HG03571 (cell line): ENCODE data around the gene HCFC1R1.
"Not testable (repeated sequence)": the region's sequence is repeated elsewhere in the genome, so short reads cannot be mapped to it uniquely, and the experiment has no call there.

Experiments used
- ATAC-seq: cut with Tn5 transposase; IDR thresholded peaks from one replicate; pipeline ENCODE4 v1.9.1; 2021; ENCODE audit not compliant: unreplicated experiment

The HCFC1R1 gene

GRCh38 chr16:3057181-3058138 lies 33.7 kb upstream of the HCFC1R1 start:
- ATAC-seq = no peak

DNA sequence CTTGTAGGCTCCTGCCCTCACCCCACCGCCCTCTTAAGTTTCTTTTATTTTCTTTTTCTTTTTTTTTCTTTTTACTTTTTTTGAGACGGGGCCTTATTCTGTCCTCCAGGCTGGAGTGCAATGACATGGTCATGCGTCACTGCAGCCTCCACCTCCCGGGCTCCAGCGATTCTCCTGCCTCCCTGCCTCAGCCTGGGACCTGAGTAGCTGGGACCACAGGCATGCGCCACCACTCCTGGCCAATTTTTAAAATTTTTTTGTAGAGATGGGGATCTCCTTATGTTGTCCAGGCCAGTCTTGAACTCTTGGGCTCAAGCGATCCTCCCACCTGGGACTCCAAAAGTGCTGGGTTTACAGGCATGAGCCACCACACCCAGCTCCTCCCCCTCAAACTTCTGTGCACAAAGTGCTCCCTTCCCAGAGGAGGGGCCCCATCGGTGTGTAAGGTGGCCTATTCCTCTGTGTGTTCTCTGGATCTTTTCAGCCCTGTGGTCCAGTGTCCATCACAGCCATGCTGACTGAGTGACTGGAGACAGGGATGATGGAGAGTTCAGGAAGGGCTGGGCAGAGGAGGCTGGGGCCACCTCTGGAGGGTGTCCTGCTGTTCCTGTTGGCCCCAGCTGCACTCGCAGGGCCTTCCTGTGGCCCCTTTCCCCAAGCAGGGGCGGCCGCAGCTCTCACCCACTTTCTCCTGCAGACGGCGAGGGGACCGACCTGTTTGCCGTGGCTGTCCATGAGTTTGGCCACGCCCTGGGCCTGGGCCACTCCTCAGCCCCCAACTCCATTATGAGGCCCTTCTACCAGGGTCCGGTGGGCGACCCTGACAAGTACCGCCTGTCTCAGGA lies 32.8 kb upstream of the HCFC1R1 start:
- ATAC-seq = no peak

GRCh38 chr16:3055734-3056115 lies 32.0 kb upstream of the HCFC1R1 start:
- ATAC-seq = not testable (repeated sequence)

DNA sequence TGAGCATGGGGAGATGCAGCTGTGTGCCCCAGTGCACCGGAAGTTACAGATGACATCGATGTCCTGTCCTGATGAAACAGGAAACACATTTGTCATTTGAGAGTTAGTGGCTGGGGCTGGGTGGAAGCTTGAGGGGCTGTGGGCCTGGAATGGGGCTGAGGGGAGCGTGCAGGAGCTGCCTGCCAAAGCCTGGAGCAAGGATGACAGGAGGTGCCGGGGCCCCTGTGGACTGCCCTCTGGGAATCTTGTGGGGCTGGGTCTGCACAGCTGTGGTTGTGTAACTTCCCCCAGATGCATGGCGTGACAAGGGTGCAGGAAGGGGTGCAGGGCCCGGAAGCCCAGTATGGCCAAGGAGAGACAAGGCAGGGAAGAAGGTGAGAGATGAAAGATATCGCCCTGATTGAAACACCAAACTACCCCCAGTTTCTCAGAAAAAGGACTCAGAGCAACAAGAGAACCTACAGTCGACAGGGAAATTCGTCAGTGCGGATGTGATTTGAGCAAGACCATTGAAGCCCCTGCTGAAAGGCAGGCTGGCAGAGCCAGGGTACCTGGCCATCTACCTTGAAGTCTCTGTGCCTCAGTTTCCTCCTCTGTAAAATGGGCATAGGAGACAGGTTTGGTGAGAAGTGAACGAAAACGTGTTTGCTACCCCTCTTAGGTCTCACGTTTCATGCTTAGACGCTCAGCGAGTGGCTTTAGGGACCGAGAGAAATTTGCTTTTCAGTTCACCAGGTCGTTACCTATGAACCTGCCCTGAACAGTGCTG lies 31.4 kb upstream of the HCFC1R1 start:
- ATAC-seq = no peak

GRCh38 chr16:3053330-3053710 lies 29.6 kb upstream of the HCFC1R1 start:
- not testable (repeated sequence) for ATAC-seq

DNA sequence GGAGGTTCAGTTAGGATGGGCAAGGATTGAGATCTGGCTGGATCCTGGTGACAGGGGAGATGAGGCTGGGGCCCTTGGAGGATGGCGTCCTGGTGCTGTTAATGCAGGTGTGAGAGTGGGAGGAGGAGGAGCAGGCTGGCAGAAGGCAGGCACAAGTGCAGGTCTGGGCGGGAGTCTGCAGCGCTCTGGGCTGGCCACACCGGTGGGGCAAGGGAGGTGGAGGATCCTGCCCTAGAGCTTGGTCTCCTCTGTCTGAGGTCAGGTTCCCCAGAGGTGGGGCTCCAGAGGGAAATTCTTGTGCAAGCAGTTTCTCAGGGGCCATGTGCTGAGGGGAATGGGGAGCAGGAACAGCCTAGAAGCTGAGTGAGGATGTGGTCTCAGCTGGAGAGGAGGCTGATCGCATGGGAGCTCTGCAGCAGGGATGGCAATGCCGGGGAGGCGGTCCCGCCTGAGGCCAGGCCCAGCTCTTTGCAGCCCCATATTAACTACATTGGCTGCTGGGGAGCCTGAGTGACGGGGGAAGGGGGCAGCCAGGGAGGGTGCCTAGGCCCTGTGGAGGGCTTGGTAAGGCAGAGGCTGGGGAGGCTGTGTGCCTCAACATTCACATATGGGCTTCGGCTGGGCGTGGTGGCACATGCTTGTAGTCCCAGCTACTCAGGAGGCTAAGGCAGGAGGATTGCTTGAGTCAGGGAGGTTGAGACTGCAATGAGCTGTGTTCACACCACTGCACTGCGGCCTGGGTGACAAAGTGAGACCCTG lies 29.0 kb upstream of the HCFC1R1 start:
- ATAC-seq = not testable (repeated sequence)

DNA sequence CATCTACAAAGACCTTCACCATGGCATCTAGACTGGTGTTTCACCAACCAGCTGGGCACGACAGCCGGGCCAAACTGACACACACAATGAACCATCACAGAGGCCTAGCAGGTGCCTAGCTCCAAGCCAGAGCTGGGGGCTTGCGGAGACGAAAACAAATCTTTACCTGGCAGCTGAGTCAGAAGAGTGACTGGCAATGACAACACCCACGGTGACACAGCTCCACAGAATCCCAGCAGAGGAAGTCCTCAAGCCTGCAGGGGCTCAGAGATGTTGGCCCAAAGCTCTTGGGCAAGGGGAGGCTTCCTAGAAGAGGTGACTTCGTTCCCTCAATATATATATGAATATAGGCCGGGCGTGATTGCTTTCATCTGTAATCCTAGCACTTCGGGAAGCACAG lies 27.8 kb upstream of the HCFC1R1 start:
- no peak for ATAC-seq

GRCh38 chr16:3051009-3051408 lies 27.3 kb upstream of the HCFC1R1 start:
- no peak for ATAC-seq

DNA sequence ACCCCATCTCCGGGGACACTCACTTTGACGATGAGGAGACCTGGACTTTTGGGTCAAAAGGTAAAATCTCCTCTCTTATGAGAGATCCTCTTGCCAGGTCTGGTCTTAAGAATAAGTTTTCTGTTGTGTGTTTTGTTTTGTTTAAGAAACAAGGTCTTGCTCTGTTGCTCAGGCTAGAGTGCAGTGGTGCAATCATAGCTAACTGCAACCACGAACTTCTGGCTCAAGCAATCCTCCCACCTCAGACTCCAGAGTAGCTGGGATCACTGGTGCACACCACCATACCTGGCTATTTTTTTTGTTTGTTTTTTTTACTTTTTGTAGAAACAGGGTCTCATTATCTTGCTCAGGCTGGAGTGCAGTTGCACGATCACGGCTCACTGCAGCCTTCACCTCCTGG lies 26.7 kb upstream of the HCFC1R1 start:
- ATAC-seq = no peak

- no peak for ATAC-seq
Observed at GRCh38 chr16:3049921-3050481, 26.3 kb upstream of the HCFC1R1 start.

- ATAC-seq = no peak
Observed at GRCh38 chr16:3047387-3047720, 23.6 kb upstream of the HCFC1R1 start.

- no peak for ATAC-seq
Observed at GRCh38 chr16:3046641-3047386, 23.1 kb upstream of the HCFC1R1 start.

GRCh38 chr16:3045758-3046640 lies 22.3 kb upstream of the HCFC1R1 start, which contains the start of gene MMP25:
MMP25 (plus strand) TSS chr16:3046561; CDS start chr16:3046918, 357 bp downstream.
- no peak for ATAC-seq

DNA sequence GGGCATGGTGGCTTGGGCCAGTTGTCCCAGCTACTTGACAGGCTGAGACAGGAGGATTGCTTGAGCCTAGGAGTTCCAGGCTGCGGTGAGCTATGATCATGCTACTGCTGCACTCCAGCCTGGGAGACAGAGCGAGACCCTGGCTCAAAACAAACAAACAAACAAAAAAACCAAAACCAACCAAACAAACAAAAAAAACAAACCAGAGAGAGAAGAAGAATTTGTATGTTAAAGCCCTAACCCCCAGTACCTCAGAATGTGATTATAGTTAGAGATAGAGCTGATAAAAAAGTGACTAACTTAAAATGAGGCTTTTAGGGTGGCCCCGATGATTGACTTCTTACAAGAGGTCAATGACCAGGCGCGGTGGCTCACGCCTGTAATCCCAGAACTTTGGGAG lies 21.0 kb upstream of the HCFC1R1 start:
- ATAC-seq = no peak

DNA sequence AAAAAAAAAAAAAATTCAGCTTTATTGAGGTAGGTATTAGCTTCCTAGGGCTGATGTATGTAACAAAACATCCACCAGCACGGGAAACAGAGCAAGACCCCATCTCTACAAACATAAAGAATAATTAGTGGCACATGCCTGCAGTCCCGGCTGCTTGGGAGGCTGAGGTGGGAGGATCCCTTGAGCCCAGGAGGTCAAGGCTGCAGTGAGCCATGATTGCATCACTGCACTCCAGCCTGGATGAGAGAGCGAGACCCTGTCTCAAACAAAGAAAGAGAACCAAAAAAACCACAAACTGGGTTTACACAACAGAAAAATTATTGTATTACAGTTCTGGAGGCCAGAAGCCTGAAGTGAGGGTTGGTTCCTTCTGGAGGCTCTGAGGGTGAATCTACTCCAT lies 18.6 kb upstream of the HCFC1R1 start:
- no peak for ATAC-seq

GRCh38 chr16:3038896-3039295 lies 15.2 kb upstream of the HCFC1R1 start:
- no peak for ATAC-seq

- no peak for ATAC-seq
Observed at GRCh38 chr16:3038256-3038655, 14.5 kb upstream of the HCFC1R1 start.

- no peak for ATAC-seq
Observed at GRCh38 chr16:3036726-3037315, 13.1 kb upstream of the HCFC1R1 start, which contains the start of gene BICDL2. BICDL2 (minus strand) TSS chr16:3036944; CDS start chr16:3035496, 1,448 bp downstream.
